ENCODE data around the gene PSMA5.

Gene PSMA5

DNA sequence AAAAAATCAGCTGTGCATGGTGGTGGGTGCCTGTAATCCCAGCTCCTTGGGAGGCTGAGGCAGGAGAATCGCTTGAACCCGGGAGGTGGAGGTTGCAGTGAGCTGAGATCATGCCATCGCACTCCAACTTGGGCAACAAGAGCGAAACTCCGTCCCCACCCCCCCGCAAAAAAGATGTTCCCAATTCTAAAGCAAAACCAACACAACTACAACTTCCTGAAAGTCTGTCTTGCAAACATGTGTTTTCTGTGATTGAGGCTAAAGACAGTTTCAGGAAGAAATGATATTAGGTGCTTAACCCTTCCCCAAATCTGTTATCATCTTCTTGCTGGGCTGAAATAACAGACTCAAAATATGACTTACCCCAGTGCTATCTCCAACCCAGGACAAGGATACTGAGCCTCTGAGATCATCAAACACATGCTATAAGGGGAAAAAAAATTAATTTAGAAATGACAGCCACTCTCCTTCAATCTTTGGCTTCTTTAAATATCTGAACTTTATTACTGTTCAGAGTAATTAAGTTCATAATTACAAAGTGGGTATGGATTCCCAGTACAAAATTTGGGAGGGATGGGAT is 57.0 kb downstream of the PSMA5 start:
- no peak for DNase-seq (ENCODE audit: low read depth in 2 of 2)

DNA sequence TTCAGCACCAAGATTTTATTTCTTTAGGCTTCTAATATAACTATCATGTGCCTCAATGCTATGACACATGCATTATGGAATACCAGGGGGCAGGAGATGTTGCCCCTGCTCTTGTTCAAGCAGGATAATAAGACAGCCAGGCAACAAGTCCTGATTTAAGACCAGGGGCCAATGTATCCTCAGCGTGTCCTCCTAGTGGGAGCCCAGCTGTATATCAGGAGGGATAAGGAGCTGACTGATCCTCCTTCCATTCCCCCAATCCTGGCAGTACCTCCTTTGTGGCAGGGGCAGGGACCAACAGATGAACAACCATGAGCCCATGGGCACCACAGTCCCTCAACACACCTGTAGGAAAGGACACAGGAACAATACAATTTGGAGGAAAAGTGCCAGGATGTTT is 57.8 kb downstream of the PSMA5 start:
- no peak for DNase-seq (ENCODE audit: low read depth in 2 of 2)

DNA sequence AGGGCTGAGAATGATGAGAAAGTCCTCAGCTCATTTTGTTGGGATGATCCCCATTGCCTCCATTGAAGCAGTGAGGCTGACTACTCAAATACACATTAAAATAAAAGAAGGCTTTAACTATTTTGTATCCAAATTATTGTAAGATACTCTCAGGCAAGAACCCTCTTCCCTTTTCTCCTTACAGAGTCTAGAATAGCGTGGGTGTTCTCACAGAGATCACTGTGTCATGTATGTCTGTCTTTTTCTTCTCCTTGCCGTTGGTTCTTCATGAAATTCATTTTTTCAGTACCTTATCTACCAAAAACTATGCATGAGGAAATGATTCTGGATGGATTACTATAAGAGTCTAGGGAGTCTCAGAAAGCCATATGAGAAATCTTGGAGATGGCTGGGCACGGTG is 58.6 kb downstream of the PSMA5 start:
- no peak for DNase-seq (ENCODE audit: low read depth in 2 of 2)

DNA sequence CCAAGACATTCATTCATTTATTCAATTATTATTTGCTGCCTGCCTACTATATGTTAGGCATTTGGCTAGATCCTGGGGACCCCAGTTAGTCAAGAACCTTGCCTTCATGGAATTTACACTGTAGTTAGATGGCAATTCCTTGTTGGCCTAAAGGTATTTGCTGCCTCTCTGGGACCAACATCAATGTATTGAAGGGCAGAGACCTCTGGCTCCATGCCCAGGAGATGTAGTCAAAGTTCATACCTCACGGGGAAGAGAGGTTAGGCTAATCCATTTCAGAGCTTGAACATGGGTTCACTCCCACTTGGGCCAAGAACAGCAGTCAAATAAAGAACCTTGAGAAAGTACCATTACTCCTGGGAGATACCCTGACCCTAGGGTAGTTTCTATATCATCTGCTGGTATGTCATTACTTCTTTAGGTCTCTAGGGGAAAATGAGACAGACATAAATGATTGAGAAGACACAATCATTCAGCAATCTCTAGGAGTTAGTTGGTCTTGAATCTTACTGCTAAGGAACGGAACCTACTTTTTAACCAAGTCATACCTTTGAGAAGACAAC is 60.5 kb downstream of the PSMA5 start:
- no peak for DNase-seq (ENCODE audit: low read depth in 2 of 2)

DNA sequence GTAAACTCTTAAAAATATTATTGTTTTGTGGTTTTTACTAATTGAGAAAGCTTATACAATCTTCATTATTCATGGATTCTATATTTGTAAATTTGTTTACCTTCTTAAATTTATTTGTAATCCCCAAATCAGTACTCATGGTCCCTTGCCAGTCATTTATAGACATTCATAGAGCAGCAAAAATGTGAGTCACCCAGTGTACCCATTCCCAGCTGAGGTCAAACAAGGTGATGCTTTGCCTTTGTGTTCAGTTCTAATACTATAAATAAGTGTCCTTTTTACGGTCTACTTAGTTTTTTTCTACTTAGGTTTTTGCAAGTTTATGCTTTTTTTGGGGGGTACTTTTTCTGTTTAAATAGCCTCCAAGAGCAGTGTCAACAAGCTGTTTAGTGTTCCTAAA is 64.6 kb downstream of the PSMA5 start:
- no peak for DNase-seq (ENCODE audit: low read depth in 2 of 2)

DNA sequence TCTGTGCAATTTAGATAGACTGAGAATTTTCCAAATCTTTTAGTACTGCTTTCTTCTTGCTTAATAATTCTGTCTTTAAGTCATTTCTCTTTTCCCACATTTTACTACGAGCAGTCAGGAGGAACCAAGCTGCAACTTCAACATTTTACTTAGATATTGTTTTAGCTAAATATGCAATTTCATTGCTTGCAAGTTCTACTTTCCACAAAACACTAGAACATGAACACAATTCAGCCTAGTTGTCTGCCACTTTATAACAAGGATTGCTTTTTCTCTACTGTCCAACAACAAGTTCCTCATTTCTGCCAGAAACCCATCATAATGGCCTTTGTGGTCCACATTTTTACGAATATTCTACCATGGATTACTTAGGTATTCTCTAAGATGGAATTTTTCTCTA is 65.2 kb downstream of the PSMA5 start:
- no peak for DNase-seq (ENCODE audit: low read depth in 2 of 2)

DNA sequence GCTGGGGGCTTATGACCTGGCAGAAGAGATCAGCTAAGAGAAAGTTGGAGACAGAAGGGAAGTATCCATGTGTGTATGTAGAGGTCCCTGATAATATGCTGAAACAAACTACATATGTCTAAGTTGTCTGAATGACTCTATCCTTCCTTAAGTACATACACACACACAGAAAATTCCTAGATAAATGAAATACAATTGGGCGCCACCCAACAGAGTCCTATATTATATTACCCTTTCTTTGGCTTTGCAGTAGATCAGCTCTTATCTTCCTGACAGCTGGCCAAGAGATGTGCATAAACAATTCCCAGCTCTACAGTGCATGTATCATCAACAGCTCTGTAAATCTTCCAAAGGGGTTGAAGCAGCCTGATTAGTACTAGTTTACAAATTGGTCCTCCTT is 68.6 kb downstream of the PSMA5 start:
- no peak for DNase-seq (ENCODE audit: low read depth in 2 of 2)

GRCh38 chr1:109356915-109357314 is 69.3 kb downstream of the PSMA5 start:
- DNase-seq (ENCODE audit: low read depth in 2 of 2) = no peak

DNA sequence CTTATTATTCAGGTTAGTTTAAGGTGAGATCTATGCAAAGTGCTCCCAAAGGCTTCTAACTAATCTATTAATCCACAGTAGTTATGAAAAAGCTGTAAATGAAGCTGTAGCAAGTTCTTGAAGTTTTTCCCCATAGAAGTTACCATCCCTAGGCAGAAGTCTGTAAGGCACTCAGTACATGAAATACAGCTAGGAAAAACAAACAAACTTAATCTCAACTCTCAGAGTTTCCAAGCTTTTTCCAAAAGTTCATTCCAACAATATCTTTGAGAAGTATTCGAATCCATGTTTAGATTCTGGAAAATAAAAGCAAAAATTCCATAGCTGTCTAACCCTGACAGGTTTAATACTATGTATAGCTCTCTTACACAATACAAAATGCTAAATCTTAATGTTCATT is 69.7 kb downstream of the PSMA5 start:
- no peak for DNase-seq (ENCODE audit: low read depth in 2 of 2)

- no peak for DNase-seq (ENCODE audit: low read depth in 2 of 2)
Measured at GRCh38 chr1:109354929-109355328, 71.3 kb downstream of the PSMA5 start.

- DNase-seq (ENCODE audit: low read depth in 2 of 2) = no peak
Measured at GRCh38 chr1:109351457-109351856, 74.8 kb downstream of the PSMA5 start.

DNA sequence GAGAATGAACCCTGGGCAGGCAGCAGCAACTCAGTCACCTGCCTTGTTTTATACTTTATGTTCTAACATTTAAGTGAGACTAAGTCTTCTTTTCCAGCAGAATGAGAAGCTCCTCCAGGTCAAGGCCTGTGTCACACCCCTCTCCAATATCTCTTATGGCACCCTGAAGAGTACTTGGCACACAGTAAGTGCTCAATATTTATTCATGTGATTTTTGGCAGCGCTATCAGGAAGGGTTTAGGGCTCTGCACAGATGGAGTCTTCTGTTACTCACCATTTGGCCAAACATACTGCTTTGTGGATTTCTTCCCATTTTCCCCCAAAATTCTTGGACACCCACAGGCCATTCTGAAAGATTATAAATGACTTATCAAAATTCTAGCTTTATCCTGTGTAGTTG is 75.6 kb downstream of the PSMA5 start:
- DNase-seq (ENCODE audit: low read depth in 2 of 2) = no peak

- no peak for DNase-seq (ENCODE audit: low read depth in 2 of 2)
Measured at GRCh38 chr1:109350182-109350581, 76.1 kb downstream of the PSMA5 start.
